Stomach (tissue), 4 donors: Measurements from ENCODE around the gene DAG1.

ENCODE experiments used
- POLR2A ChIP-seq, 4 donors: fragments of 450-650 bp; IDR thresholded peaks; one replicate each; pipeline ENCODE4 v1.6.1; 2016; ENCODE audit warnings: antibody characterized with exemption in 4 of 4, control low read depth in 2 of 4, mild to moderate bottlenecking in 1 of 4, moderate library complexity in 1 of 4
- POLR2AphosphoS5 ChIP-seq, 3 donors: sonication (generic); formaldehyde crosslinking; IDR thresholded peaks; one replicate each; pipeline ENCODE4 v1.6.1; 2016; ENCODE audit warnings: antibody characterized with exemption in 3 of 3
- TF ChIP-seq, protein P1 (sequence below), 7 experiments: fragments of 450-650 bp in 4 of 7; fragments of 200-600 bp in 3 of 7; sonication (generic) in 3 of 7; IDR thresholded peaks; one replicate each; pipeline ENCODE4 v1.5.1; 2016 to 2019; ENCODE audit warnings: antibody characterized with exemption in 7 of 7, control low read depth in 2 of 7, mild to moderate bottlenecking in 1 of 7

DNA sequence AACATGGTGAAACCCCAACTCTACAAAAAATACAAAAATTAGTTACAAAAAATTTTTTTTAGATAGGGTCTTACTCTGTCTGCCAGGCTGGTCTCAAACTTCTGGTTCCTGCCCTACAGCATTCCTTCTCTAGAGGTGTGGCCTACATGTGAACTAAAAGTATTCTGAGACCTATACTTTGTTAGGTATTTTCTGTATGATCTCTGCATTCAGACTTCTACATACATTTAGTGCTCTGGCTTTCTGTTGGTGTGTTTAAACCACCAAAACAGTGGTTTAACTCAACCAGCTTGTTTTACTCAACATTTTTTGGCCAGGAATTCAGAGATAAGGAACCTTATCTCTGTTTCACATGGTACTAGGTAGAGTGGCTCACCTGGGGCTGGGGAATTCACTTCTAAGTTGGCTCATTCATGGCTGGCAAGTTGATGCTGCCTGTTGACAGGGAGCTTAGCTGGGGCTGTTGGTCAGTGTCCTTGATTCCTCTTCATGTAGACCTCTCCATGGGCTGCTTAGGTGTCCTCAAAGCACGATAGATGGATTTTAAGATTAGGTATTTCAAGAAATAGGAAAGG is 42.8 kb downstream of the DAG1 start:
- no peak for TF ChIP-seq POLR2A (IDR thresholded peaks at IDR 0.05)
- TF ChIP-seq, protein P1, sequence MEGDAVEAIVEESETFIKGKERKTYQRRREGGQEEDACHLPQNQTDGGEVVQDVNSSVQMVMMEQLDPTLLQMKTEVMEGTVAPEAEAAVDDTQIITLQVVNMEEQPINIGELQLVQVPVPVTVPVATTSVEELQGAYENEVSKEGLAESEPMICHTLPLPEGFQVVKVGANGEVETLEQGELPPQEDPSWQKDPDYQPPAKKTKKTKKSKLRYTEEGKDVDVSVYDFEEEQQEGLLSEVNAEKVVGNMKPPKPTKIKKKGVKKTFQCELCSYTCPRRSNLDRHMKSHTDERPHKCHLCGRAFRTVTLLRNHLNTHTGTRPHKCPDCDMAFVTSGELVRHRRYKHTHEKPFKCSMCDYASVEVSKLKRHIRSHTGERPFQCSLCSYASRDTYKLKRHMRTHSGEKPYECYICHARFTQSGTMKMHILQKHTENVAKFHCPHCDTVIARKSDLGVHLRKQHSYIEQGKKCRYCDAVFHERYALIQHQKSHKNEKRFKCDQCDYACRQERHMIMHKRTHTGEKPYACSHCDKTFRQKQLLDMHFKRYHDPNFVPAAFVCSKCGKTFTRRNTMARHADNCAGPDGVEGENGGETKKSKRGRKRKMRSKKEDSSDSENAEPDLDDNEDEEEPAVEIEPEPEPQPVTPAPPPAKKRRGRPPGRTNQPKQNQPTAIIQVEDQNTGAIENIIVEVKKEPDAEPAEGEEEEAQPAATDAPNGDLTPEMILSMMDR (IDR thresholded peaks at IDR 0.05): no peak
- no peak for TF ChIP-seq POLR2AphosphoS5 (IDR thresholded peaks at IDR 0.05)
